Mammary epithelial cell (primary cell): ENCODE results near the gene GALNT2.

Source experiments
- CTCF ChIP-seq, 2 donors: IDR thresholded peaks in 1 of 2; conservative IDR thresholded peaks in 1 of 2; 2 replicates each; pipeline ENCODE4 v1.5.1; 2011 to 2012; ENCODE audit warnings: inconsistent platforms in 2 of 2, low read length in 2 of 2, mild to moderate bottlenecking in 2 of 2, control low read depth in 1 of 2, low read depth in 1 of 2; ENCODE audit not compliant: insufficient read depth in 1 of 2; ENCODE audit errors: extremely low read depth in 1 of 2
- EZH2 ChIP-seq: IDR thresholded peaks from 2 replicates; pipeline ENCODE4 v1.6.1; 2012; ENCODE audit warnings: low read length, inconsistent platforms, borderline replicate concordance

- TF ChIP-seq CTCF (conservative IDR thresholded peaks at IDR 0.05 in 1 of 2, IDR thresholded peaks at IDR 0.05 in 1 of 2; ENCODE audit: extremely low read depth in 1 of 2, insufficient read depth in 1 of 2, low read depth in 1 of 2, low read length in 2 of 2) = no peak
- TF ChIP-seq EZH2 = no peak
These were observed 245.6 kb downstream of the GALNT2 start for GRCh38 chr1:230312676-230313075.
